Measurements from ENCODE around the gene CRMP1.
"Not testable (repeated sequence)": the region's sequence is repeated elsewhere in the genome, so short reads cannot be mapped to it uniquely, and the experiment has no call there.

The CRMP1 gene

DNA sequence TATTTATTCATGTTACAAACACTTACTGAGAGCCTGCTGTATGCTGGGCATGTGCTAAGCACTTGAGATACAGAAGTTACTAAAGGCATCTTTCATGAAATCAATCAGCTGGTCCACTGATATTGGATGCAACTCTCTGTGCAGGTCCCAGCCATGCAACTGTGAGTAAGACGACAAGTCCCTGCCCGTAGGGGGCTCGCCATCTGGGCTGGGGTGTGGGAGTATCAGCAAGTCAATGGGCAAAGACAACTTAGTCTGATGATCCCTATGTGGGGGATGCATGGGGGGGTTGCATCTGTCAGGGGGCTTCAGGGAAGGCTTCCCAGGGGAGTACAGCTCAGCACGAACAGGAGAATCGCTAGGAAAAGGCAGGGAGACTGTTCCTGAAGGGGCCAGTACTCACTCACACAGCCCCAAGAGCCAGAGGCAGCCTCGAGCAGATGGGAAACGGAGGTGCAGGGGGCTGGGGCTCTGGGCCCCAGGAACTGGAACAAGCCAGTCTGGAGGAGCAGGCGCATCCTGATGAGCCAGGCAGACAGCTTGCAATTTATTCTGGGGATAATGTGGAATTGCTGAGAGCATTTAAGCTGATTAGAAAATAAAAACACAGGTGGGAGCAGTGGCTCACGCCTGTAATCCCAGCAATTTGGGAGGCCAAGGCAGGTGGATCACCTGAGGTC is 40.2 kb downstream of the CRMP1 start:
- no peak for DNase-seq

- no peak for DNase-seq
Observed at GRCh38 chr4:5851637-5852301, 41.1 kb downstream of the CRMP1 start.

GRCh38 chr4:5845035-5845905 is 47.6 kb downstream of the CRMP1 start:
- DNase-seq = no peak

- DNase-seq = no peak
Observed at GRCh38 chr4:5843573-5844530, 49.0 kb downstream of the CRMP1 start.

GRCh38 chr4:5842456-5842855 is 50.4 kb downstream of the CRMP1 start:
- no peak for DNase-seq

- no peak for DNase-seq
Observed at GRCh38 chr4:5839751-5840674, 52.9 kb downstream of the CRMP1 start.

DNA sequence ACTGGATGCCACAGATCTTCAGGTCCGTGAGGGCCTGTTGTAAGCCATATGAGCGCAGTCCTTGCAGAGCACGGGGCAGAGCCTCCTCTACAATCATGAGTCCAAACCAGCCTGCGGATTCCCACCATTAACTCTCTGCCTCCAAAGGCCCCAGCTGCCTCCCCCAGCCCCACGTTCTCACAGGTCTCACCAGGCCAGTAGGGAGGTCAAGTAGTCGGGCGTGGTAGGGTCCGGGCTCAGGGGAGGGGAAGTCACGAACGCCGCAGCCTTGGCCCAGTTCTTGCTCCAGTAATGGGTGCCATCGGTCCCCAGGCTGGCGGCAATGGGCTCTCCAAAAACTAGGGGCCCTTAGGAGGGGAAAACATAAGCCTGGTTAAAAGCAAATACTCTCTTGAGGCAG is 53.6 kb downstream of the CRMP1 start:
- no peak for DNase-seq

GRCh38 chr4:5837483-5837882 is 55.4 kb downstream of the CRMP1 start:
- DNase-seq = not testable (repeated sequence)

DNA sequence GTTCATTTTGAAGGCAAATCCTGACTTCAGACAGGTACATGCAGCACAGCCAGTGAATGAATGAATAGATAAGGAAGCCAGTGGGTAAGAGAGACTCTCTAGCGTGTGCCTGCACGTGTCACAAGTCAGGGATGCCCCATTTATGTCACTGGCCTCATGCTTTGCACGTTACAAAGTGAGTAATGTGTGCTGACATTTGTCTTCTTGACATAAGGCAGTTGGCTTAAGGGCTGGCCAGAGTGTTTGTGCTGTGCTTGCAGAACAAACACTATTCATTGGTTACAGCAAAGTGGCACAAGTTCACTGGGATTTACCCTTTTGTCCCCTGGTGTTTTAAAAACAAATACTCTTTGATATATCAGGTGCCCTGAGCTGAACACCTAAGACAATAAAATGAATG is 55.9 kb downstream of the CRMP1 start:
- DNase-seq = no peak

GRCh38 chr4:5828005-5828391 is 64.9 kb downstream of the CRMP1 start:
- DNase-seq = no peak

DNA sequence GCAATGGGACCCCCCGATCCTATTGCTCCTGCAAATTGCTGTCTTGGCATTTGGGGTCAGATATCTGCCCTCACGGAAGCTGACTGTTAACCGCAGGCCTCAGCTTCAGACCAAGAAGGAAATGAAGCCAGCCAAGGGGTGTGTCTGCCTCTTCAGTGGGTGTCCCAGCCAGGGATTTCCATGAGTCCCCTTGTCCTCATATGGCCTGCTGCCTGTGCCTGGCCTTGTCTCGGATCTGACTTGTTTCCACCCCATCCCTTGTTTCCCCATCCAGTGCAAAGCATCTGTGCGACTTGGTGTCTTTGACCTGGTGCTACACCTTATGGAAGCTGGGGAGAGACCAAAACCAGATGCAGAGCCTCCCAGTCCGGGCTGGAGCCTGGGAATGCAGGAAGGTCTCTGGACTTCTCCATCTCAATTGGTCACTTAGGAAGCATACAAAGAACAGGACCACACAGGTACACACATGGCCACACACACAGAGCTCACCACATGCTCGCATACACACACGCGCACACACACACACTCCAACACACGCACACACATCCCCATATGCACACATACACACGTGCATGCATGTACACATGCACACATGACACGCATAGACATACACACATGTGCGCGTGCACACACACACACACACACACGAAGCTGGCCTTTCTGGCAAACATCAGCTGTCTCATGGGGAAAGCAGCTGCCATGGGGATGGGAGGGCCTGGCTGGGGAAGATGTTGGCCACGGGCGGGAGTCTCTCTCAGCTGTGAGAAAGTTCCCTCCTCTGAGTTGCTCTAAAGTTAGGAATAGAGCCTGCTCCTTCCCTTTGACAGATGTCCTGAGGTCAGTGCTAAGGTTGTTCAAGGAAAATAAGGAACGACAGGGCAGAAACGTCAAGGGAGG is 65.5 kb downstream of the CRMP1 start:
- no peak for DNase-seq

GRCh38 chr4:5826437-5827107 is 66.3 kb downstream of the CRMP1 start:
- DNase-seq = no peak

DNA sequence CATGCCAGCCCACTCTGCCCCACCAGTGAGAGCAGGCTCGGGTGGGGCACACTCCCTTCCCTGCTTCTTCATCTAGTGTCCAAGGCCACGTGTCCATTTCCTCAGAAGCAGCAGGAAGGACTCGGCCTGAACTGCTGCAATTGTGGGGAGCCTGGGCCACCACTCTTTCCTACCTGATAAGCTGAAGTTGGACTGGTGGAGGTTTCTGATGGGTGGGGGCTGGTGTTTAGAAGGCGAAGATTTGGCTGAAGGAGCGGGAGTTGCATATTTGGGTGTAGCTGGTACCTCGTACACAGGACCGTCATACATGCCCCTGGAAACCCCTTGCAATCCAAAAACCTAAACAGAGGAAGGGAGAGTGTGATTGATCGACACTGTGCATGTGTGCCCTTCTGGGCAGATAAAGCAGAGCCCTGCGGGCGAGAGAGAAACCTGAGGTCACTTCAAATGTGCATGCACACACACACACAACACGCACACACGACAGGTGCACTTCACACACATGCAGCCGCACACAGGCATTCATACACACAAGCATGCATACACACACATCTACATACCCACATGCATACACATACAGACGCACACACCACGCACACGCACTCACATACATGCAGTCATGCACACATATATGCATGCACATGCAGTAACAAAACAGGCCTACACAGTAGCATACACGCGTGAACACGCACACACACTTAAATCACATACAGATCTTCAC is 67.4 kb downstream of the CRMP1 start:
- no peak for DNase-seq

GRCh38 chr4:5824635-5825034 is 68.3 kb downstream of the CRMP1 start:
- DNase-seq = no peak

- DNase-seq = no peak
Observed at GRCh38 chr4:5824227-5824626, 68.7 kb downstream of the CRMP1 start.

- no peak for DNase-seq
Observed at GRCh38 chr4:5823542-5824211, 69.2 kb downstream of the CRMP1 start.

GRCh38 chr4:5822619-5823018 is 70.3 kb downstream of the CRMP1 start:
- no peak for DNase-seq

GRCh38 chr4:5821665-5822358 is 71.1 kb downstream of the CRMP1 start:
- DNase-seq = no peak

All from activated CD4-positive, alpha-beta T cell treated with anti-CD3 and anti-CD28 coated beads for 4 hours (primary cell).